H1 (cell line): ENCODE results near the gene JUN.

Experiments used
- CBX8 ChIP-seq: fragments of 300-800, 300-1000 bp; sonication (generic); IDR thresholded peaks from 2 replicates; pipeline ENCODE4 v1.7.1; 2016; ENCODE audit warnings: low read depth, low read length, borderline replicate concordance
- CEBPB ChIP-seq: IDR thresholded peaks from 2 replicates; pipeline ENCODE4 v1.6.1; 2012; ENCODE audit warnings: low read depth, low read length
- CHD2 ChIP-seq: IDR thresholded peaks from 2 replicates; pipeline ENCODE4 v1.6.1; 2012; ENCODE audit warnings: low read length, improper control_type of control experiment
- HDAC6 ChIP-seq: IDR thresholded peaks from one replicate; pipeline ENCODE4 v1.7.1; 2012; ENCODE audit warnings: low read depth, mild to moderate bottlenecking, inconsistent platforms, low read length, moderate library complexity
- JUN ChIP-seq: IDR thresholded peaks from 2 replicates; pipeline ENCODE4 v1.6.1; 2011; ENCODE audit warnings: low read depth, mild to moderate bottlenecking, improper control_type of control experiment, low read length
- POLR2AphosphoS5 ChIP-seq: IDR thresholded peaks from 2 replicates; pipeline ENCODE4 v1.6.1; 2011; ENCODE audit warnings: low read depth, low read length
- RAD21 ChIP-seq, 2 experiments: IDR thresholded peaks in 1 of 2; conservative IDR thresholded peaks in 1 of 2; 2 replicates each; pipeline ENCODE4 v1.6.1; 2011; ENCODE audit warnings: low read depth in 2 of 2, low read length in 2 of 2, improper control_type of control experiment in 1 of 2, inconsistent platforms in 1 of 2, mild to moderate bottlenecking in 1 of 2, moderate library complexity in 1 of 2
- RXRA ChIP-seq: IDR thresholded peaks from 2 replicates; pipeline ENCODE4 v1.6.1; 2011; ENCODE audit warnings: low read depth, mild to moderate bottlenecking, low read length, moderate library complexity; ENCODE audit not compliant: insufficient read depth
- SP2 ChIP-seq: IDR thresholded peaks from 2 replicates; pipeline ENCODE4 v1.6.1; 2012; ENCODE audit warnings: mild to moderate bottlenecking, low read length, inconsistent platforms
- TEAD4 ChIP-seq: IDR thresholded peaks from 2 replicates; pipeline ENCODE4 v1.6.1; 2012; ENCODE audit warnings: low read depth, low read length, inconsistent platforms, mixed read lengths
- TF ChIP-seq, protein P1 (sequence below), 3 experiments: IDR thresholded peaks; 1 replicate in 2 of 3; 2 replicates in 1 of 3; pipeline versions ENCODE4 v1.5.1 to v1.6.1; 2011; ENCODE audit warnings: low read length in 3 of 3, mild to moderate bottlenecking in 3 of 3, inconsistent platforms in 2 of 3, low read depth in 1 of 3, moderate library complexity in 1 of 3; ENCODE audit not compliant: insufficient read depth in 1 of 3; ENCODE audit errors: control extremely low read depth in 1 of 3

- TF ChIP-seq, protein P1, sequence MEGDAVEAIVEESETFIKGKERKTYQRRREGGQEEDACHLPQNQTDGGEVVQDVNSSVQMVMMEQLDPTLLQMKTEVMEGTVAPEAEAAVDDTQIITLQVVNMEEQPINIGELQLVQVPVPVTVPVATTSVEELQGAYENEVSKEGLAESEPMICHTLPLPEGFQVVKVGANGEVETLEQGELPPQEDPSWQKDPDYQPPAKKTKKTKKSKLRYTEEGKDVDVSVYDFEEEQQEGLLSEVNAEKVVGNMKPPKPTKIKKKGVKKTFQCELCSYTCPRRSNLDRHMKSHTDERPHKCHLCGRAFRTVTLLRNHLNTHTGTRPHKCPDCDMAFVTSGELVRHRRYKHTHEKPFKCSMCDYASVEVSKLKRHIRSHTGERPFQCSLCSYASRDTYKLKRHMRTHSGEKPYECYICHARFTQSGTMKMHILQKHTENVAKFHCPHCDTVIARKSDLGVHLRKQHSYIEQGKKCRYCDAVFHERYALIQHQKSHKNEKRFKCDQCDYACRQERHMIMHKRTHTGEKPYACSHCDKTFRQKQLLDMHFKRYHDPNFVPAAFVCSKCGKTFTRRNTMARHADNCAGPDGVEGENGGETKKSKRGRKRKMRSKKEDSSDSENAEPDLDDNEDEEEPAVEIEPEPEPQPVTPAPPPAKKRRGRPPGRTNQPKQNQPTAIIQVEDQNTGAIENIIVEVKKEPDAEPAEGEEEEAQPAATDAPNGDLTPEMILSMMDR (IDR thresholded peaks at IDR 0.05; ENCODE audit: control extremely low read depth in 1 of 3, insufficient read depth in 1 of 3, low read depth in 1 of 3, low read length in 3 of 3), result peak in 2 of 3 experiments; percentile 43 to 57; a peak in 2 of 4 replicates
- TF ChIP-seq SP2 (no peak), HDAC6 (no peak), TEAD4 (no peak), CHD2 (no peak), CEBPB (no peak), POLR2AphosphoS5 (no peak), CBX8 (no peak), RXRA (no peak), RAD21 (IDR thresholded peaks at IDR 0.05 in 1 of 2, conservative IDR thresholded peaks at IDR 0.05 in 1 of 2; ENCODE audit: low read depth in 2 of 2, low read length in 2 of 2) (peak; percentile 88 to 89), JUN (no peak)
Observed at GRCh38 chr1:58739856-58740466, 43.9 kb downstream of the JUN start.
